Ishikawa (cell line): Measurements from ENCODE around the gene TMEM171.

ENCODE experiments used
- CEBPB ChIP-seq: IDR thresholded peaks from 2 replicates; pipeline ENCODE4 v1.6.1; 2012
- CREB1 ChIP-seq: IDR thresholded peaks from 2 replicates; pipeline ENCODE4 v1.6.1; 2012; ENCODE audit warnings: low read depth
- EP300 ChIP-seq: IDR thresholded peaks from 2 replicates; pipeline ENCODE4 v1.6.1; 2012; ENCODE audit warnings: borderline replicate concordance
- FOXM1 ChIP-seq: IDR thresholded peaks from 2 replicates; pipeline ENCODE4 v1.6.1; 2012; ENCODE audit warnings: low read depth, borderline replicate concordance
- NFIC ChIP-seq: IDR thresholded peaks from 2 replicates; pipeline ENCODE4 v1.6.1; 2012
- RAD21 ChIP-seq: IDR thresholded peaks from 2 replicates; pipeline ENCODE4 v1.6.1; 2012; ENCODE audit warnings: low read depth
- TAF1 ChIP-seq: IDR thresholded peaks from 2 replicates; pipeline ENCODE4 v1.6.1; 2012; ENCODE audit warnings: low read depth, mild to moderate bottlenecking
- TCF12 ChIP-seq: IDR thresholded peaks from 2 replicates; pipeline ENCODE4 v1.6.1; 2012; ENCODE audit warnings: low read depth
- TEAD4 ChIP-seq: IDR thresholded peaks from 2 replicates; pipeline ENCODE4 v1.6.1; 2012
- USF1 ChIP-seq: IDR thresholded peaks from 2 replicates; pipeline ENCODE4 v1.6.1; 2012
- YY1 ChIP-seq: IDR thresholded peaks from 2 replicates; pipeline ENCODE4 v1.6.1; 2012; ENCODE audit warnings: low read depth
- TF ChIP-seq, protein P1 (sequence below): IDR thresholded peaks from 2 replicates; pipeline ENCODE4 v1.6.1; 2012; ENCODE audit warnings: low read depth, mild to moderate bottlenecking

DNA sequence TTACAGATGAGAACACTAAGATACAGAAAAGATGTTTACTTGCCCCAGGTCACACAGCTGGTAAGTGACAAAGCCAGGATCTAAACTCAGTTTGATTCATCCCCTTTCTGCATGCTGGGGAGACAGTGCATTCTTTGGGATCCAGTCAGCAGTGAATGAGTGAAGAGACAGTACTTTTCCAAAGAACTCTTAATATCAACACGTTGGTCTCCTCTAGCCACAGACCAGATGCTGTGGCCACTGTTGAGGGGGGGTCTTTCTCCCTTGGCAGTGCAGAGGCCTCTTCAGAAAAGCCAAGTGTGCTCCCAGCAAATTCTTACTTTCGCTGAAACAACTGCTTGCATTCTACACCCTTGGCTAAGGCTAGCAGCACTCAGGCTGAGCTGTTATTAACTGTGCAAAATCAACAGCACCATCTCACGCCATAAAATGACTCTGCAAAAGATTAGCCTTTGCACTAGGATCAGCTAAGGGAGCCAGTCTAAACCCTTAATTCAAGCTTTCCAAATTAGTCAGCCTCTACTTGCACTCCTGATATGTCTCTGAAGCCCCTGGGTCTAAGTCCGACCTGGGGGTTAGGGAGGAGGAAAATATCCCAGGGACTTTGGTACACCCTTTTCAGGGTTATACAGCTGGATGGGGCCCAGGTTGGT lies 4.8 kb upstream of the TMEM171 start:
- TF ChIP-seq CREB1 (no peak), TCF12 (no peak), YY1 (no peak), FOXM1 (no peak), USF1 (no peak), EP300 (no peak), RAD21 (no peak), CEBPB (no peak), TAF1 (no peak), TEAD4 (no peak), NFIC (no peak)
- TF ChIP-seq, protein P1, sequence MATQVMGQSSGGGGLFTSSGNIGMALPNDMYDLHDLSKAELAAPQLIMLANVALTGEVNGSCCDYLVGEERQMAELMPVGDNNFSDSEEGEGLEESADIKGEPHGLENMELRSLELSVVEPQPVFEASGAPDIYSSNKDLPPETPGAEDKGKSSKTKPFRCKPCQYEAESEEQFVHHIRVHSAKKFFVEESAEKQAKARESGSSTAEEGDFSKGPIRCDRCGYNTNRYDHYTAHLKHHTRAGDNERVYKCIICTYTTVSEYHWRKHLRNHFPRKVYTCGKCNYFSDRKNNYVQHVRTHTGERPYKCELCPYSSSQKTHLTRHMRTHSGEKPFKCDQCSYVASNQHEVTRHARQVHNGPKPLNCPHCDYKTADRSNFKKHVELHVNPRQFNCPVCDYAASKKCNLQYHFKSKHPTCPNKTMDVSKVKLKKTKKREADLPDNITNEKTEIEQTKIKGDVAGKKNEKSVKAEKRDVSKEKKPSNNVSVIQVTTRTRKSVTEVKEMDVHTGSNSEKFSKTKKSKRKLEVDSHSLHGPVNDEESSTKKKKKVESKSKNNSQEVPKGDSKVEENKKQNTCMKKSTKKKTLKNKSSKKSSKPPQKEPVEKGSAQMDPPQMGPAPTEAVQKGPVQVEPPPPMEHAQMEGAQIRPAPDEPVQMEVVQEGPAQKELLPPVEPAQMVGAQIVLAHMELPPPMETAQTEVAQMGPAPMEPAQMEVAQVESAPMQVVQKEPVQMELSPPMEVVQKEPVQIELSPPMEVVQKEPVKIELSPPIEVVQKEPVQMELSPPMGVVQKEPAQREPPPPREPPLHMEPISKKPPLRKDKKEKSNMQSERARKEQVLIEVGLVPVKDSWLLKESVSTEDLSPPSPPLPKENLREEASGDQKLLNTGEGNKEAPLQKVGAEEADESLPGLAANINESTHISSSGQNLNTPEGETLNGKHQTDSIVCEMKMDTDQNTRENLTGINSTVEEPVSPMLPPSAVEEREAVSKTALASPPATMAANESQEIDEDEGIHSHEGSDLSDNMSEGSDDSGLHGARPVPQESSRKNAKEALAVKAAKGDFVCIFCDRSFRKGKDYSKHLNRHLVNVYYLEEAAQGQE: no peak
